Measurements from ENCODE around the gene TAPBP. TPM values are rescaled to one million over a fixed set of nuclear protein-coding genes. Genes with fewer than 3 reads are reported as not detected.

TAPBP gene
- total RNA-seq, 2 experiments from 2014 or later: 164 to 190 TPM

DNA sequence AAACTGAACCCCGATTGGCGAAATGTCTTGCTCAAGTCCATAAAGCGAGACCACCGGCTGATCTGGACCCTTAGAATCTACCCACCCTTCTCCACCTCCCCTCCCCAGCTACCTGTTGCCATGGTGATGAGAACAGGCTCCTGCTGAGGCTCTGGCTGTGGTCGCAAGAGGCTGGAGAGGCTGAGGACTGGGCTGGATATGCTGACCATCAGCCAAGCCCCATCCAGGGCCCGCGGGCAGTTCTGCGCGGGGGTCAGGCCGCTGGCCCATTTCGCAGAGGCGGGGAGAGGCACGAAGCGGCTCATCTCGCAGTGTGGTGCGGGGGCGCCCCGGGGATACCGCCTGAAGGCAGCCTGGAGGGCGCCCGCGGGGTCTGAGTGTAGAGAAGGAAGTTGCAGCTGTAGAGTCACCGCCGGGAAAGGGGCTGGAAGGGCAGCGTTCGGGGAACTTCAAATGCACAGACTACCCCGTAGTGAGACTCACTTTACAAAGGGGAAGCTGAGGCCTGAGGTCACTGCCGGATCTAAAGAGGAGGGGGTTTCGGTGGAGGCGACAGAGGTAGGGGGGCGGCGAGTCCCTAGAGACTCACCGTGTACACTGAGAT lies 671 bp downstream of the TAPBP start:
- CTCF ChIA-PET: interaction anchor here (0.9 to 1.4 kb wide), 4 partner anchors 12 to 113 kb away, joined by 3 to 8 read pairs (median 4); partner anchors contain the start of genes RGL2, RPS18 and VPS52
- Mint-ChIP-seq H3K36me3 (ENCODE audit: low read depth) (peaks cover 38% of the 10 kb centered on the region), H3K9me3 (ENCODE audit: low read depth) (no peaks in the 10 kb centered on the region), H3K27ac (peak overlapping the region; percentile 98), H3K4me3 (peak overlapping the region; percentile 99), H3K27me3 (no peaks in the 10 kb centered on the region), H3K4me1 (peaks cover 53% of the 10 kb centered on the region)
- peak; percentile 79 for DNase-seq
- POLR2A ChIA-PET: interaction anchor here (0.6 to 0.9 kb wide), 2 partner anchors 11 to 36 kb away, joined by 4 to 7 read pairs; partner anchors contain the start of gene B3GALT4
- intact Hi-C loops (cut with DNase I, micrococcal nuclease): loop anchor here (2.0 to 10.0 kb wide), 8 partner anchors 41 to 922 kb away; partner anchors contain the start of genes CUTA (in 1 of the 2), HMGA1 (in 1 of the 2), ITPR3 (in 1 of the 2) and PSMB8 (in 1 of the 2)
- ATAC-seq: peak; percentile 9

DNA sequence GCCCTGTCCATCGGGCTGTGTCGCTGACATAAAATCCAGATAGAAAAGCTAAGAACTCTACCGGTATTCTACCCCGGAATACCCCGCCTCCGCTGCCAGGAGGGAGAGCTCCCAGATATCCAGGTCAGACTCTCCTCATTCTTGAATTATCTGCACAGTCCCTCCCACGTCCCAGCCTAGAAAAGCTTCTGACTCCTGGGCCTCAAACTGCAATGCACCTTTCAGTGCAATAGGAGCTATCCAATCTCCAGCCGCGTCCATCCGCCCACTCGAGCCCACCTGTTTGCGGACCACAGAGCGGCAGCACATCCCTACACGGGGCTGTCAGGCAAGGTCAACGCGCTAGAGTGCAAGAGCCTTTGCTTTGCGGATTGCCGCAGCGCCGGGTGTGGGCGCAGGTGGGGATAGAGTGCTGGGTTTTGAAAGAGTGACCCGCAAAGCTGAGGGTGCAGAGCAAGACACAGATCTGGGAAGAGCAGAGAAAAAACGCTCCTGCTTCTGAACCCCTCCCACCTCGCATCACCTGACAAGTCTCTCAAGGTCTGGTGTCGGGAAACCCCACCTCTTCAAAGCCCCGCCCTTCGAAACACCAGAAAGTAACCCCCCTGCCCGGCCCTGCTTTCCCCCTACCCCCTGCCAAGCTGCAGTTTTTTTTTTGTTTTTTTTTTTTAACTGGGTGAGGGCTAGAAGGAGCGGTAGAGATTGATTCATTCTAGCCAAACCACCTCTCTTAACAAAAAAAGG lies 1.3 kb downstream of the TAPBP start:
- Mint-ChIP-seq H3K9me3 (ENCODE audit: low read depth) (no peaks in the 10 kb centered on the region), H3K36me3 (ENCODE audit: low read depth) (peaks cover 39% of the 10 kb centered on the region), H3K4me3 (peak overlapping the region; percentile 99), H3K27me3 (no peaks in the 10 kb centered on the region), H3K4me1 (peaks cover 52% of the 10 kb centered on the region), H3K27ac (peak overlapping the region; percentile 98)
- ChIA-PET CTCF (interaction anchor here (0.6 to 1.4 kb wide), 7 partner anchors 12 to 114 kb away, joined by 3 to 8 read pairs (median 5); partner anchors contain the start of genes RGL2, RPS18 and VPS52), POLR2A (interaction anchor here (0.6 to 1.0 kb wide), 7 partner anchors 10 to 129 kb away, joined by 3 to 9 read pairs (median 3); partner anchors contain the start of genes B3GALT4 and KIFC1)
- ATAC-seq (peak; percentile 40), DNase-seq (peak; percentile 90)
- intact Hi-C loops (cut with DNase I, micrococcal nuclease): loop anchor here (1.0 to 10.0 kb wide), 10 partner anchors 13 to 922 kb away; partner anchors contain the start of genes B3GALT4 (in 1 of the 2), CUTA (in 1 of the 2), HMGA1 (in 1 of the 2) and ITPR3 (in 1 of the 2)

GRCh38 chr6:33306356-33306755 lies 7.5 kb downstream of the TAPBP start:
- ChIA-PET CTCF (no interaction called here), POLR2A (no interaction called here)
- DNase-seq (no peak), ATAC-seq (no peak)
- Mint-ChIP-seq H3K27ac (peak overlapping the region; percentile 66), H3K4me3 (no peak overlapping the region), H3K4me1 (peaks cover 31% of the 10 kb centered on the region), H3K27me3 (no peaks in the 10 kb centered on the region), H3K9me3 (ENCODE audit: low read depth) (no peaks in the 10 kb centered on the region), H3K36me3 (ENCODE audit: low read depth) (peaks cover 50% of the 10 kb centered on the region)
- intact Hi-C loops (cut with DNase I, micrococcal nuclease): no loop called here

DNA sequence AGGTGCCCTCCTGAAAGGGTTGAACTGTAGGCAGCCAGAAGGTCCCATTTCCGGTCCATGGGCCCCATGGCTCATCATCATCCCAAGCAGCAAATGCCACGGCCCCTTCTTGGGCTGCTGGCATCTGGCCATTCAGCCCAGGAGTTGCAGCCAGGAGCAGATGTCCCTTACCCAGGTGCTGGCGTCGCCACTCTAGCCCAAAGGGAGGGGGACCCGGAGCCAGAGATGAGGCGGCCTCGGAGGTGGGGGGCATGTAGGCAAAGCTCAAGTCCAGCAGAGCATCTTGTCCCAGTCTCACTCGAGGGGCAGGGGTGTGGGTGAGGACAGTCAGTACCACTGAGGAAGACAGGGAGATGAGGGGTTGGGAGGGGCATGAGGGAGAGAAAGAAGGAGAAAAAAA lies 8.8 kb downstream of the TAPBP start:
- H3K4me1 Mint-ChIP-seq: peaks cover 37% of the 10 kb centered on the region
- intact Hi-C loops (cut with DNase I, micrococcal nuclease): no loop called here
- DNase-seq (no peak), ATAC-seq (no peak)
- ChIA-PET POLR2A (no interaction called here), CTCF (interaction anchor here (0.5 kb wide), 1 partner anchor 13 kb away, joined by 3 read pairs; the partner anchor contains the start of gene ZBTB22)
- no peak overlapping the region for H3K27ac Mint-ChIP-seq
- no peaks in the 10 kb centered on the region for H3K9me3 Mint-ChIP-seq (ENCODE audit: low read depth)
- H3K36me3 Mint-ChIP-seq (ENCODE audit: low read depth): peaks cover 52% of the 10 kb centered on the region
- H3K27me3 Mint-ChIP-seq: no peaks in the 10 kb centered on the region
- H3K4me3 Mint-ChIP-seq: no peak overlapping the region

DNA sequence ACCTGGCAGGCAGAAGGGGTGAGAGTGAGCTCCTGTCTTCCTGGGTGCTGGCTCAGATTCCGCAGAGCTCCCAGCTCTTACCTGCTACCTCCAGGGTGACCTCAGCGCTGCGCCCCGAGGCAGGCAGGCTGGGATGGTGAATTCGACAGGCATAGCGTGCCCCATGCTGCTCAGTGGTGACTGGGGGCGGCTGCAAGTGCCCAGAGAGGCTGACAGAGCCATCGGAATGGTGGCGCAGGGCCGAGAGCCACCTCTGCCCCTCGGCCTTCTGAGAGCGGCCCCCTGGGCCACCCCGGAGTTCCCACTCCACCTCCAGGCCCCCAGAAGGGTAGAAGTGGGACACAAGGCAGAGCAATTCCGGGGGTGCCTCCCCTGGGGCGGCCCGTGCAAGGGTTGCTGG lies 9.7 kb downstream of the TAPBP start:
- no peak for ATAC-seq
- H3K27ac Mint-ChIP-seq: peak overlapping the region; percentile 71

DNA sequence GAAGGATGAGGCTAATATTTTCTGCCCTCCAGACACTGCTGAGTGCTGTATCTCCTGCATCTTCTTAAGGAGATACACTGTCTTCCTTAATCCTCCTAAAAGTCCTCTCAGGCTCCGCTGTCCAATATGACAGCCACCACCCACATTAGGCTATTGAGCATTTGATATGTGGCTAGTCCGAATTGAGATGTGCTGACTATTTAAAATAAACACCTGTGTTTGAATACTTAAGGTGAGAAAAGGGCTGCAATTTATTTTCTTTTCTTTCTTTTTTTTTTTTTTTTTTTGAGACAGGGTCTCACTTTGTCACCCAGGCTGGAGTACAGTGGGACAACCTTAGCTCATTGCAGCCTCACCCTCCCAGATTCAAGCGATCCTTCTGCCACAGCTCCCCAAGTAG lies 12.0 kb downstream of the TAPBP start:
- Mint-ChIP-seq H3K4me3 (peak overlapping the region; percentile 80), H3K9me3 (ENCODE audit: low read depth) (no peaks in the 10 kb centered on the region), H3K27ac (no peak overlapping the region), H3K36me3 (ENCODE audit: low read depth) (peaks cover 49% of the 10 kb centered on the region), H3K27me3 (no peaks in the 10 kb centered on the region), H3K4me1 (peaks cover 40% of the 10 kb centered on the region)
- ChIA-PET CTCF (interaction anchor here (2.1 kb wide), 1 partner anchor 13 kb away, joined by 9 read pairs; the partner anchor contains the start of genes PFDN6 and WDR46), POLR2A (interaction anchor here (0.6 to 0.7 kb wide), 2 partner anchors 11 to 57 kb away, joined by 4 to 7 read pairs; no protein-coding TSS in a partner anchor)
- DNase-seq (no peak), ATAC-seq (no peak)
- intact Hi-C loops (cut with DNase I, micrococcal nuclease): no loop called here

More for the DNA sequence above, 9.7 kb downstream of the TAPBP start:
- no peaks in the 10 kb centered on the region for H3K9me3 Mint-ChIP-seq (ENCODE audit: low read depth)
- H3K36me3 Mint-ChIP-seq (ENCODE audit: low read depth): peaks cover 59% of the 10 kb centered on the region
- ChIA-PET CTCF (no interaction called here), POLR2A (no interaction called here)
- intact Hi-C loops (cut with DNase I, micrococcal nuclease): no loop called here
- H3K27me3 Mint-ChIP-seq: no peaks in the 10 kb centered on the region
- no peak overlapping the region for H3K4me3 Mint-ChIP-seq
- no peak for DNase-seq
- H3K4me1 Mint-ChIP-seq: peaks cover 41% of the 10 kb centered on the region

DNA sequence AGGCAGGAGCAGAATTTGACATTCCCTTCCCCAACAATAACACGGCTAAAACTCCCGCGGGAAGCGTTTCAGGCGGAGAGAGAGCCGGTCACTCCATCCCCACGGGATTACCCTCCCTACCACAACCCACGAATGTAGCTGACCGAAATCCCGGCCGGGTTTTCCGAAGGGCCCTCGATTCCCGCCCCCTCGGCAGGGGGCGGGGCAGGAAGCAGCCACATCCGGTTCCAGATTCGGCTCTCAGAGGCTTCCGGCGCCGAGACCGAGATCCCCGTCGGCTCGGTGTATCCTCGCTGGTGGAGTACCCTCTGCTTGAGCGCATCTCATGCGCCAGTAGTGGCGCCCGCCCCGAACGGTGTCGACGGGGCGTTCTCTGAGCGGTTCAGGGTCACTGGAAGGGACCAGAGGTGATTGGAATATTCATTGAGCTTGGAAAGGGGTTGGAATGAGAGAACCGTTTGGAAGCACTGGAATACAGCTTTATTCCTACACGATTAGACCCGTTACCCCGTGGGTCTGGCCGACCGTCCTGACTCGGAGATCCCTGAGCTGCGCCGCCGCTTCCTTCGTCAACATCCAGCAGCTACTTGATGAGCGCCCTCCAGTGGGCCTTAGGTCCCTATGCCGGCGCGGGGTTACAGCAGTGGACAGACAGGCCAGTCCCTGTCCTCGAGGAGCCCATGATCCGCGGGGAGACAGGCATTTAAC lies 14.5 kb downstream of the TAPBP start:
- Mint-ChIP-seq H3K27ac (peak overlapping the region; percentile 98), H3K27me3 (no peaks in the 10 kb centered on the region), H3K36me3 (ENCODE audit: low read depth) (peaks cover 30% of the 10 kb centered on the region), H3K9me3 (ENCODE audit: low read depth) (no peaks in the 10 kb centered on the region), H3K4me3 (peak overlapping the region; percentile 80), H3K4me1 (peaks cover 28% of the 10 kb centered on the region)
- ATAC-seq (peak; percentile 87), DNase-seq (peak; percentile 97)
- POLR2A ChIA-PET: interaction anchor here (1.0 to 1.6 kb wide), 8 partner anchors 9 to 327 kb away, joined by 3 to 15 read pairs (median 4); partner anchors contain the start of genes B3GALT4, PFDN6, RPS18 and VPS52
- intact Hi-C loops (cut with DNase I, micrococcal nuclease): loop anchor here (1.0 to 5.0 kb wide), 12 partner anchors 10 to 327 kb away; partner anchors contain the start of genes B3GALT4 (in 2 of the 2), PFDN6 (in 2 of the 2), WDR46 (in 2 of the 2) and CUTA (in 1 of the 2)
- CTCF ChIA-PET: interaction anchor here (0.6 to 1.6 kb wide), 20 partner anchors 9 to 323 kb away, joined by 3 to 17 read pairs (median 3); partner anchors contain the start of genes B3GALT4, PFDN6, RPS18 and TAPBP

GRCh38 chr6:33298773-33299236 lies 15.1 kb downstream of the TAPBP start, which contains the start of gene RGL2:
RGL2 (minus strand) TSS chr6:33298942; CDS start chr6:33298610, 332 bp downstream.
- H3K36me3 Mint-ChIP-seq (ENCODE audit: low read depth): peaks cover 27% of the 10 kb centered on the region

GRCh38 chr6:33297956-33298772 lies 15.7 kb downstream of the TAPBP start:
- Mint-ChIP-seq H3K36me3 (ENCODE audit: low read depth) (peaks cover 25% of the 10 kb centered on the region), H3K27ac (peak overlapping the region; percentile 93)
- peak; percentile 78 for DNase-seq

More at GRCh38 chr6:33298773-33299236, 15.1 kb downstream of the TAPBP start, which contains the start of gene RGL2:
- peak; percentile 76 for DNase-seq
- Mint-ChIP-seq H3K4me3 (peak within 1 kb of the TSS; percentile 80), H3K27me3 (no peaks in the 10 kb centered on the region), H3K4me1 (peaks cover 27% of the 10 kb centered on the region), H3K27ac (peak within 1 kb of the TSS; percentile 98), H3K9me3 (ENCODE audit: low read depth) (no peaks in the 10 kb centered on the region)
- intact Hi-C loops (cut with DNase I, micrococcal nuclease): loop anchor here (1.0 to 5.0 kb wide), 12 partner anchors 10 to 327 kb away; partner anchors contain the start of genes B3GALT4 (in 2 of the 2), PFDN6 (in 2 of the 2), WDR46 (in 2 of the 2) and CUTA (in 1 of the 2)
- peak; percentile 25 for ATAC-seq
- CTCF ChIA-PET: interaction anchor here (0.6 to 1.6 kb wide), 14 partner anchors 8 to 130 kb away, joined by 3 to 17 read pairs (median 4); partner anchors contain the start of genes PFDN6, TAPBP, WDR46 and ZBTB22
- POLR2A ChIA-PET: interaction anchor here (1.0 to 1.6 kb wide), 6 partner anchors 10 to 327 kb away, joined by 3 to 15 read pairs (median 6); partner anchors contain the start of genes B3GALT4, PFDN6, RPS18 and VPS52

More at GRCh38 chr6:33297956-33298772, 15.7 kb downstream of the TAPBP start:
- H3K4me3 Mint-ChIP-seq: peak overlapping the region; percentile 80
- ChIA-PET POLR2A (interaction anchor here (0.6 to 1.6 kb wide), 5 partner anchors 9 to 1724 kb away, joined by 3 to 14 read pairs (median 4); partner anchors contain the start of genes B3GALT4, PFDN6, RPS18 and VPS52), CTCF (interaction anchor here (1.2 to 1.6 kb wide), 7 partner anchors 7 to 131 kb away, joined by 3 to 17 read pairs (median 6); partner anchors contain the start of genes PFDN6, WDR46 and ZBTB22)
- intact Hi-C loops (cut with DNase I, micrococcal nuclease): loop anchor here in 1 of 2 experiments (5.0 kb wide), 1 partner anchor 326 kb away; no protein-coding TSS in a partner anchor
- peak; percentile 39 for ATAC-seq
- peaks cover 25% of the 10 kb centered on the region for H3K4me1 Mint-ChIP-seq
- no peaks in the 10 kb centered on the region for H3K27me3 Mint-ChIP-seq
- H3K9me3 Mint-ChIP-seq (ENCODE audit: low read depth): no peaks in the 10 kb centered on the region

All from activated CD4-positive, alpha-beta T cell treated with anti-CD3 and anti-CD28 coated beads for 36 hours (primary cell).